Adipocyte (in vitro differentiated cells): ENCODE measurements around the gene GMCL1.
"Not testable (repeated sequence)": the region's sequence is repeated elsewhere in the genome, so short reads cannot be mapped to it uniquely, and the experiment has no call there.

ENCODE experiments used
- DNase-seq: peaks from one replicate; pipeline ENCODE4 v3.0.0-alpha.2; 2015; ENCODE audit warnings: low read depth
- H3K27me3 ChIP-seq: replicated peaks from 2 replicates; pipeline ENCODE4 v1.7.0; 2013; ENCODE audit warnings: mild to moderate bottlenecking, low read length, moderate library complexity; ENCODE audit not compliant: control insufficient read depth, insufficient read depth
- H3K36me3 ChIP-seq: 2 replicates; pipeline ENCODE4 v1.7.0; 2013; ENCODE audit warnings: low read length, mild to moderate bottlenecking, moderate library complexity; ENCODE audit not compliant: control insufficient read depth, insufficient read depth, severe bottlenecking
- H3K4me1 ChIP-seq: 2 replicates; pipeline ENCODE4 v1.7.0; 2013; ENCODE audit warnings: mild to moderate bottlenecking, low read length, moderate library complexity; ENCODE audit not compliant: control insufficient read depth, insufficient read depth
- H3K4me3 ChIP-seq: 2 replicates; pipeline ENCODE4 v1.7.0; 2013; ENCODE audit warnings: mild to moderate bottlenecking, low read length, moderate library complexity
- H3K9ac ChIP-seq: 2 replicates; pipeline ENCODE4 v1.7.0; 2013; ENCODE audit warnings: mild to moderate bottlenecking, low read length, moderate library complexity
- H3K9me3 ChIP-seq: 2 replicates; pipeline ENCODE4 v1.7.0; 2013; ENCODE audit warnings: mild to moderate bottlenecking, low read length, moderate library complexity; ENCODE audit not compliant: control insufficient read depth

Gene GMCL1

GRCh38 chr2:69811018-69811417 lies 18.4 kb upstream of the GMCL1 start:
- DNase-seq, result no peak
- no peaks in the 10 kb centered on the region for H3K27me3 ChIP-seq
- H3K4me3 ChIP-seq, result no peak overlapping the region
- H3K4me1 ChIP-seq, result no peaks in the 10 kb centered on the region
- H3K9me3 ChIP-seq, result no peaks in the 10 kb centered on the region
- no peak overlapping the region for H3K9ac ChIP-seq
- H3K36me3 ChIP-seq, result peaks cover 89% of the 10 kb centered on the region

- H3K36me3 ChIP-seq, result peaks cover 83% of the 10 kb centered on the region
- H3K4me1 ChIP-seq, result no peaks in the 10 kb centered on the region
- H3K27me3 ChIP-seq, result no peaks in the 10 kb centered on the region
- no peak overlapping the region for H3K9ac ChIP-seq
- H3K9me3 ChIP-seq, result no peaks in the 10 kb centered on the region
- no peak overlapping the region for H3K4me3 ChIP-seq
- no peak for DNase-seq
Measured at GRCh38 chr2:69811591-69811990, 17.9 kb upstream of the GMCL1 start.

- H3K9me3 ChIP-seq, result no peaks in the 10 kb centered on the region
- peaks cover 19% of the 10 kb centered on the region for H3K4me1 ChIP-seq
- no peak overlapping the region for H3K9ac ChIP-seq
- no peak overlapping the region for H3K4me3 ChIP-seq
- H3K36me3 ChIP-seq, result peaks cover 62% of the 10 kb centered on the region
- no peak for DNase-seq
- no peaks in the 10 kb centered on the region for H3K27me3 ChIP-seq
Measured at GRCh38 chr2:69815717-69816116, 13.7 kb upstream of the GMCL1 start.

- Histone ChIP-seq H3K27me3 (no peaks in the 10 kb centered on the region), H3K9ac (peak overlapping the region; percentile 57), H3K4me3 (no peak overlapping the region), H3K9me3 (no peaks in the 10 kb centered on the region), H3K36me3 (peaks cover 62% of the 10 kb centered on the region), H3K4me1 (peaks cover 19% of the 10 kb centered on the region)
- DNase-seq, result peak; percentile 97
Measured at GRCh38 chr2:69816923-69817542, 12.4 kb upstream of the GMCL1 start.

- Histone ChIP-seq H3K4me3 (peak overlapping the region; percentile 40), H3K4me1 (peaks cover 19% of the 10 kb centered on the region), H3K36me3 (peaks cover 61% of the 10 kb centered on the region), H3K27me3 (no peaks in the 10 kb centered on the region), H3K9ac (peak overlapping the region; percentile 57), H3K9me3 (no peaks in the 10 kb centered on the region)
- no peak for DNase-seq
Measured at GRCh38 chr2:69817729-69818501, 11.5 kb upstream of the GMCL1 start.

- no peaks in the 10 kb centered on the region for H3K27me3 ChIP-seq
- H3K9me3 ChIP-seq, result no peaks in the 10 kb centered on the region
- peak overlapping the region; percentile 88 for H3K9ac ChIP-seq
- no peaks in the 10 kb centered on the region for H3K36me3 ChIP-seq
- peaks cover 29% of the 10 kb centered on the region for H3K4me1 ChIP-seq
- DNase-seq, result no peak
- peak overlapping the region; percentile 96 for H3K4me3 ChIP-seq
Measured at GRCh38 chr2:69827796-69828540, 1.5 kb upstream of the GMCL1 start.

GRCh38 chr2:69828938-69829255 lies 563 bp upstream of the GMCL1 start:
- no peaks in the 10 kb centered on the region for H3K27me3 ChIP-seq
- H3K36me3 ChIP-seq, result no peaks in the 10 kb centered on the region
- no peak for DNase-seq
- H3K9ac ChIP-seq, result peak overlapping the region; percentile 88
- H3K4me3 ChIP-seq, result peak overlapping the region; percentile 96
- H3K4me1 ChIP-seq, result peaks cover 29% of the 10 kb centered on the region
- H3K9me3 ChIP-seq, result no peaks in the 10 kb centered on the region

- no peaks in the 10 kb centered on the region for H3K36me3 ChIP-seq
- H3K9ac ChIP-seq, result peak overlapping the region; percentile 88
- H3K4me1 ChIP-seq, result peaks cover 29% of the 10 kb centered on the region
- H3K9me3 ChIP-seq, result no peaks in the 10 kb centered on the region
- peak; percentile 47 for DNase-seq
- no peaks in the 10 kb centered on the region for H3K27me3 ChIP-seq
- peak overlapping the region; percentile 96 for H3K4me3 ChIP-seq
Measured at GRCh38 chr2:69830045-69830905, 815 bp downstream of the GMCL1 start.

- Histone ChIP-seq H3K4me3 (peak overlapping the region; percentile 96), H3K9ac (peak overlapping the region; percentile 88), H3K4me1 (peaks cover 29% of the 10 kb centered on the region)
- not testable (repeated sequence) for DNase-seq, H3K9me3 ChIP-seq, H3K36me3 ChIP-seq, H3K27me3 ChIP-seq
Measured at GRCh38 chr2:69830906-69831241, 1.4 kb downstream of the GMCL1 start.

GRCh38 chr2:69831354-69831905 lies 2.0 kb downstream of the GMCL1 start:
- Histone ChIP-seq H3K4me1 (peaks cover 29% of the 10 kb centered on the region), H3K36me3 (no peaks in the 10 kb centered on the region), H3K4me3 (peak overlapping the region; percentile 96), H3K9ac (no peak overlapping the region), H3K27me3 (no peaks in the 10 kb centered on the region), H3K9me3 (no peaks in the 10 kb centered on the region)
- DNase-seq, result no peak
